Neural progenitor cell (in vitro differentiated cells): ENCODE measurements around the gene CSTF3. TPM values are rescaled to one million over a fixed set of nuclear protein-coding genes. Genes with fewer than 3 reads are reported as not detected.
A peak's percentile ranks its signal among the peaks of the same experiment; 100 is the strongest.

Experiments used
- DNase-seq: peaks from one replicate; pipeline ENCODE4 v3.0.0-alpha.2; 2016; ENCODE audit warnings: low spot score
- H2AFZ ChIP-seq: fragments of 200-600 bp; sonication (generic); replicated peaks from 2 replicates; pipeline ENCODE4 v1.6.1; 2016; ENCODE audit warnings: antibody characterized with exemption
- H3F3A ChIP-seq: fragments of 200-600 bp; sonication (generic); 2 replicates; pipeline ENCODE4 v1.6.1; 2016; ENCODE audit warnings: antibody characterized with exemption, low read depth
- H3K27ac ChIP-seq: fragments of 200-600 bp; sonication (generic); 2 replicates; pipeline ENCODE4 v1.5.1; 2016; ENCODE audit warnings: mild to moderate bottlenecking
- H3K27me3 ChIP-seq: fragments of 200-600 bp; sonication (generic); 2 replicates; pipeline ENCODE4 v1.6.1; 2016; ENCODE audit warnings: mild to moderate bottlenecking, moderate library complexity
- H3K36me3 ChIP-seq: fragments of 200-600 bp; sonication (generic); 2 replicates; pipeline ENCODE4 v1.5.1; 2016
- H3K4me1 ChIP-seq: fragments of 200-600 bp; sonication (generic); 2 replicates; pipeline ENCODE4 v1.6.1; 2016; ENCODE audit warnings: mixed run types
- H3K4me2 ChIP-seq: fragments of 200-600 bp; sonication (generic); 2 replicates; pipeline ENCODE4 v1.6.1; 2016
- H3K4me3 ChIP-seq: fragments of 200-600 bp; sonication (generic); 2 replicates; pipeline ENCODE4 v1.5.1; 2016
- H3K79me2 ChIP-seq: fragments of 200-600 bp; sonication (generic); 2 replicates; pipeline ENCODE4 v1.6.1; 2016; ENCODE audit warnings: low read depth
- H3K9ac ChIP-seq: fragments of 200-600 bp; sonication (generic); 2 replicates; pipeline ENCODE4 v1.6.1; 2016
- H3K9me3 ChIP-seq: fragments of 200-600 bp; sonication (generic); 2 replicates; pipeline ENCODE4 v1.5.1; 2016; ENCODE audit warnings: low read depth
- H4K20me1 ChIP-seq: fragments of 200-600 bp; sonication (generic); 2 replicates; pipeline ENCODE4 v1.6.1; 2016; ENCODE audit warnings: low read depth
- H3K27ac Mint-ChIP-seq: 3 replicates; pipeline ENCODE4 v1.8.0; 2021; ENCODE audit warnings: mixed read lengths
- H3K27me3 Mint-ChIP-seq: 2 replicates; pipeline ENCODE4 v1.8.0; 2022; ENCODE audit warnings: low read depth, mild to moderate bottlenecking, inconsistent platforms, moderate library complexity, mixed read lengths; ENCODE audit not compliant: insufficient read depth
- H3K36me3 Mint-ChIP-seq: 3 replicates; pipeline ENCODE4 v1.8.0; 2021; ENCODE audit warnings: mixed read lengths
- H3K4me1 Mint-ChIP-seq: 3 replicates; pipeline ENCODE4 v1.8.0; 2021; ENCODE audit warnings: mixed read lengths
- H3K4me3 Mint-ChIP-seq: 3 replicates; pipeline ENCODE4 v1.8.0; 2021; ENCODE audit warnings: mild to moderate bottlenecking, moderate library complexity, mixed read lengths
- H3K9me3 Mint-ChIP-seq: 3 replicates; pipeline ENCODE4 v1.8.0; 2020; ENCODE audit warnings: mixed read lengths
- EZH2 ChIP-seq: fragments of 200-600 bp; sonication (generic); IDR thresholded peaks from 2 replicates; pipeline ENCODE4 v1.6.1; 2017; ENCODE audit warnings: antibody characterized with exemption, mild to moderate bottlenecking, moderate library complexity
- EZH2phosphoT487 ChIP-seq: fragments of 200-600 bp; sonication (generic); IDR thresholded peaks from 2 replicates; pipeline ENCODE4 v1.6.1; 2017; ENCODE audit warnings: antibody characterized with exemption
- total RNA-seq: library from RNA; depleted of rRNA; stranded (reverse); fragments of >200 nt; gene quantifications from 2 replicates; pipeline ENCODE4 v1.2.3, GENCODE V29; 2015; ENCODE audit warnings: low replicate concordance
- TF ChIP-seq, protein P1 (sequence below): fragments of 200-600 bp; sonication (generic); IDR thresholded peaks from 2 replicates; pipeline ENCODE4 v1.5.1; 2017; ENCODE audit warnings: antibody characterized with exemption, mild to moderate bottlenecking

The CSTF3 gene
- total RNA-seq, 1 donor from 2014 or later, result 76.6 TPM

DNA sequence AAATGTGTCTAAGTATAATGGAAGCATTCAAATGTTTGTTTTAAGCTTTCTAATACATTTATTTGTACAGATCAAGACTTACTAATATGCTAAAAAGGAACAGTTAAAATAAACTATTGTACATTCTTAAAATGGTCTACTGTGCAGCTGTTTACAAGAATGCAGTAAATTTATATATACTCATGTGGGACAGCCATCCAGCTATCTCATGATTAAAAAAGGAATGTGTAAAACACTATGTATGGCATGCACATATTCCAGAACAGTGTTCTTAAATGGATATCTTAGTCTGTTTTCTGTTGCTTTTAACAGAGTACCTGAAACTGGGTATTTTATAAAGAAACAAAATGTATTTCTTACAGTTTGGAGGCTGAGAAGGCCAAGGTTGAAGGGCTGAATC is 30.2 kb upstream of the CSTF3 start:
- Histone ChIP-seq H3K9me3 (no peaks in the 10 kb centered on the region), H4K20me1 (no peaks in the 10 kb centered on the region), H3K4me2 (no peak overlapping the region), H3K27me3 (no peaks in the 10 kb centered on the region), H3K4me1 (peaks cover 23% of the 10 kb centered on the region), H2AFZ (no peak overlapping the region), H3F3A (peaks cover 20% of the 10 kb centered on the region), H3K4me3 (no peak overlapping the region), H3K36me3 (no peaks in the 10 kb centered on the region), H3K79me2 (no peaks in the 10 kb centered on the region), H3K27ac (no peak overlapping the region), H3K9ac (no peak overlapping the region)
- Mint-ChIP-seq H3K36me3 (no peaks in the 10 kb centered on the region), H3K4me3 (no peak overlapping the region), H3K27me3 (no peaks in the 10 kb centered on the region), H3K27ac (no peak overlapping the region), H3K9me3 (no peaks in the 10 kb centered on the region), H3K4me1 (peaks cover 11% of the 10 kb centered on the region)
- no peak for TF ChIP-seq EZH2
- TF ChIP-seq EZH2phosphoT487, result no peak
- TF ChIP-seq, protein P1, sequence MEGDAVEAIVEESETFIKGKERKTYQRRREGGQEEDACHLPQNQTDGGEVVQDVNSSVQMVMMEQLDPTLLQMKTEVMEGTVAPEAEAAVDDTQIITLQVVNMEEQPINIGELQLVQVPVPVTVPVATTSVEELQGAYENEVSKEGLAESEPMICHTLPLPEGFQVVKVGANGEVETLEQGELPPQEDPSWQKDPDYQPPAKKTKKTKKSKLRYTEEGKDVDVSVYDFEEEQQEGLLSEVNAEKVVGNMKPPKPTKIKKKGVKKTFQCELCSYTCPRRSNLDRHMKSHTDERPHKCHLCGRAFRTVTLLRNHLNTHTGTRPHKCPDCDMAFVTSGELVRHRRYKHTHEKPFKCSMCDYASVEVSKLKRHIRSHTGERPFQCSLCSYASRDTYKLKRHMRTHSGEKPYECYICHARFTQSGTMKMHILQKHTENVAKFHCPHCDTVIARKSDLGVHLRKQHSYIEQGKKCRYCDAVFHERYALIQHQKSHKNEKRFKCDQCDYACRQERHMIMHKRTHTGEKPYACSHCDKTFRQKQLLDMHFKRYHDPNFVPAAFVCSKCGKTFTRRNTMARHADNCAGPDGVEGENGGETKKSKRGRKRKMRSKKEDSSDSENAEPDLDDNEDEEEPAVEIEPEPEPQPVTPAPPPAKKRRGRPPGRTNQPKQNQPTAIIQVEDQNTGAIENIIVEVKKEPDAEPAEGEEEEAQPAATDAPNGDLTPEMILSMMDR, result no peak
- DNase-seq, result no peak

DNA sequence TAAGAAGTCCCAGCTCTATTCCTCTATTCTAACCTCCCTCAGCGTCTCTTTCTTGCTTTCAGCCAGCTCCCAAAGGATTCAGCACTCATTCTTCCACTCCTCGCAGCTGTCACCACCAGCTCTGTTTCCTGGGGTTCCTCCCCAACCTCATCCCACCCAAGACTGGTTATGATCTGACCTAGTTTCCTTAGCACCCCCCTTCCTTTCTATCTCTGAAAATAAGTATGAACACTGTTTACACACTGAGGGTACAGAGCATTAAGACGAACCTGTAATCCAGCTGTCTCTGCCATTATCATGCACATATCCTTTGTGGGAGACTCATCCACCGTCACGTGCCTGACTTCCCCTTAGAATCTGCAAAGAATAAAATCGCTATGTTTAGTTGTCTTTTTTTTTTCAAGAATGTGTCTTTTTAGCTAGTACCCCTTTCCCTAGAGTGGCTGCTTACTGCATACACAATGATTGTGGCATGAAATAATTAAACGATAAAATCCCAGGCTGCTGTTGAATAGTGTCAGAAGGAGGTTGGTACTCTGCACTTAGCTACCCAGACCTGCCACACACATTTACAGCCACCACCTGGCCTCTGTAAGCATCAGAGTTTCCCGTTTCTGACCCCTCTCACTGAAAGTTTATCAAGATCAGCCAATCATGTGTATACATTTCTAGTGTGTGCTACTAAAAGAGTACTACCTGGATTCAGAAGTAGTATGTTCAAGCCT is 26.9 kb upstream of the CSTF3 start:
- H3K79me2 ChIP-seq, result no peaks in the 10 kb centered on the region
- no peak overlapping the region for H3K9ac ChIP-seq
- Mint-ChIP-seq H3K27ac (no peak overlapping the region), H3K27me3 (no peaks in the 10 kb centered on the region), H3K9me3 (no peaks in the 10 kb centered on the region), H3K36me3 (no peaks in the 10 kb centered on the region), H3K4me1 (peaks cover 3% of the 10 kb centered on the region), H3K4me3 (no peak overlapping the region)
- H4K20me1 ChIP-seq, result no peaks in the 10 kb centered on the region
- no peaks in the 10 kb centered on the region for H3F3A ChIP-seq
- no peaks in the 10 kb centered on the region for H3K9me3 ChIP-seq
- H2AFZ ChIP-seq, result no peak overlapping the region
- no peaks in the 10 kb centered on the region for H3K27me3 ChIP-seq
- H3K4me1 ChIP-seq, result peaks cover 9% of the 10 kb centered on the region
- no peak overlapping the region for H3K4me3 ChIP-seq
- DNase-seq, result no peak
- TF ChIP-seq, protein P1, result no peak
- TF ChIP-seq EZH2phosphoT487, result no peak
- no peak for TF ChIP-seq EZH2
- peak overlapping the region; percentile 21 for H3K4me2 ChIP-seq
- no peaks in the 10 kb centered on the region for H3K36me3 ChIP-seq
- H3K27ac ChIP-seq, result no peak overlapping the region

DNA sequence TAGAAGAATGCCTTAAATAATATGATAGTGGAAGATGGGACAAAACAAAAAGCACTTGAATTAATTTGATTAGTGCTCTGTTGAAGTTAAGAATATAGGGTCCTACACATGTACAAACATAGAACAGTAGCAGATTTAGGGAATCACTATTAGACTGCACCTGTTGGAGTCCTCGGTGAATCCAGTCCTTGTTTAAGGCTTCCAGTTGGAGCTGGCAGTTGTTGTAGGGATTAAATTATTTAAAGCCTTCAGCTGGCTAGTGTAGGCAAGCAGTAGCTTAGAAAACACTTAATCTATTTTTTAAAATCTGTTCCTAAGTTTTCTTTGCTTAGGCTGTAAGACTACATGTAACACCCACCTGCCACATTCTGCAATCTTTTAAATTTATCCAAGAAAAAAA is 24.5 kb upstream of the CSTF3 start:
- no peaks in the 10 kb centered on the region for H3K36me3 Mint-ChIP-seq
- H3K4me3 Mint-ChIP-seq, result no peak overlapping the region
- no peaks in the 10 kb centered on the region for H3K9me3 ChIP-seq
- H3K9me3 Mint-ChIP-seq, result no peaks in the 10 kb centered on the region
- H3K27me3 ChIP-seq, result no peaks in the 10 kb centered on the region
- no peak overlapping the region for H3K4me3 ChIP-seq
- no peaks in the 10 kb centered on the region for H3F3A ChIP-seq
- peaks cover 9% of the 10 kb centered on the region for H3K4me1 ChIP-seq
- H2AFZ ChIP-seq, result no peak overlapping the region
- H3K36me3 ChIP-seq, result no peaks in the 10 kb centered on the region
- H3K9ac ChIP-seq, result no peak overlapping the region
- DNase-seq, result no peak
- no peak overlapping the region for H3K27ac ChIP-seq
- no peak overlapping the region for H3K4me2 ChIP-seq
- TF ChIP-seq EZH2phosphoT487 (no peak), EZH2 (no peak)
- TF ChIP-seq, protein P1, result no peak
- H3K79me2 ChIP-seq, result no peaks in the 10 kb centered on the region
- no peaks in the 10 kb centered on the region for H4K20me1 ChIP-seq
- peaks cover 3% of the 10 kb centered on the region for H3K27me3 Mint-ChIP-seq
- no peak overlapping the region for H3K27ac Mint-ChIP-seq
- H3K4me1 Mint-ChIP-seq, result peaks cover 3% of the 10 kb centered on the region
